LNCAP (cell line): ENCODE results near the gene ARHGAP31.

Experiments
- TF ChIP-seq, protein P1 (sequence below): fragments of 450-650 bp; IDR thresholded peaks from 2 replicates; pipeline ENCODE4 v1.5.1; 2017; ENCODE audit warnings: mild to moderate bottlenecking

ARHGAP31 gene

GRCh38 chr3:119298565-119298941, 4.4 kb downstream of the ARHGAP31 start:
- TF ChIP-seq, protein P1, sequence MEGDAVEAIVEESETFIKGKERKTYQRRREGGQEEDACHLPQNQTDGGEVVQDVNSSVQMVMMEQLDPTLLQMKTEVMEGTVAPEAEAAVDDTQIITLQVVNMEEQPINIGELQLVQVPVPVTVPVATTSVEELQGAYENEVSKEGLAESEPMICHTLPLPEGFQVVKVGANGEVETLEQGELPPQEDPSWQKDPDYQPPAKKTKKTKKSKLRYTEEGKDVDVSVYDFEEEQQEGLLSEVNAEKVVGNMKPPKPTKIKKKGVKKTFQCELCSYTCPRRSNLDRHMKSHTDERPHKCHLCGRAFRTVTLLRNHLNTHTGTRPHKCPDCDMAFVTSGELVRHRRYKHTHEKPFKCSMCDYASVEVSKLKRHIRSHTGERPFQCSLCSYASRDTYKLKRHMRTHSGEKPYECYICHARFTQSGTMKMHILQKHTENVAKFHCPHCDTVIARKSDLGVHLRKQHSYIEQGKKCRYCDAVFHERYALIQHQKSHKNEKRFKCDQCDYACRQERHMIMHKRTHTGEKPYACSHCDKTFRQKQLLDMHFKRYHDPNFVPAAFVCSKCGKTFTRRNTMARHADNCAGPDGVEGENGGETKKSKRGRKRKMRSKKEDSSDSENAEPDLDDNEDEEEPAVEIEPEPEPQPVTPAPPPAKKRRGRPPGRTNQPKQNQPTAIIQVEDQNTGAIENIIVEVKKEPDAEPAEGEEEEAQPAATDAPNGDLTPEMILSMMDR = no peak

DNA sequence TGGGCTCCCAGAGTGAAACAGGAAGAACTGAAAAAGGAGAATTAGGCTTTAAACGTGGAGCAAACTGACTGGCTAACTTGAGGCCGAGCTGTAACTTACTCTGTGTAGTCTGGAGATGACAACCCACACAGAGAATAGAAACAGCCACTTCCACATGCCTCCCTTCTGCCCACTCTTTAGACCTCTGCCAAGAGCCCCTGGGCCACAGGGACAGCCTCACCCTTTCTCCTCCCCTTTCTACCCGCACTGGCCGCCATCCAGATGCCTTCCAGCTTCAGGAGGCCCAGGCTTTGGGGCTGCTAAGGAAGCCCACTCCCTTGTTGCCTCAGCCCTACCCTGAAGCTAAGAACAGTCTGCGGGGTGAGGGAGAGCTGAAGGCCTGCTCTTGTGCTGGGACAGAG, 6.8 kb downstream of the ARHGAP31 start:
- TF ChIP-seq, protein P1 = no peak

DNA sequence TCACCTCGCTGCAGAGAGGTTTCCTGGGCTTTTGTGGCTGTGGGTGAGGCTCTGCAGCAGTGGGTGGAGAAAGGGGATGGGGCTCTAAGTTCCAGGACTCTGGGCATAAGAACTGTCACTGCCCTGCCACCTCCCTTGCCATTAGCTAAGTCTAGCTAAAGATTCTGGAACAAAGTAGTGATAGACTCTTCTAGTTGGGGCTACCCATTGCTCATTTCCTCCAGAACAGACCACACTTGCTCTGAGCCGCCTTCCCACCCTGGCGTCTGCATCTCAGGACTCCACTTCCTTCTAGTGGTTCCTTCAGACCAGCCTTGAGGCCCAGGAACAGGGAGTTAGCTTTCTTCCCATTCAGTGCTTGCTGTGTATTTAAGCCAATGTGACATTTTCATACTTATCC, 7.5 kb downstream of the ARHGAP31 start:
- TF ChIP-seq, protein P1 = no peak

- TF ChIP-seq, protein P1 = no peak
These were observed 8.7 kb downstream of the ARHGAP31 start for GRCh38 chr3:119302697-119303551.

DNA sequence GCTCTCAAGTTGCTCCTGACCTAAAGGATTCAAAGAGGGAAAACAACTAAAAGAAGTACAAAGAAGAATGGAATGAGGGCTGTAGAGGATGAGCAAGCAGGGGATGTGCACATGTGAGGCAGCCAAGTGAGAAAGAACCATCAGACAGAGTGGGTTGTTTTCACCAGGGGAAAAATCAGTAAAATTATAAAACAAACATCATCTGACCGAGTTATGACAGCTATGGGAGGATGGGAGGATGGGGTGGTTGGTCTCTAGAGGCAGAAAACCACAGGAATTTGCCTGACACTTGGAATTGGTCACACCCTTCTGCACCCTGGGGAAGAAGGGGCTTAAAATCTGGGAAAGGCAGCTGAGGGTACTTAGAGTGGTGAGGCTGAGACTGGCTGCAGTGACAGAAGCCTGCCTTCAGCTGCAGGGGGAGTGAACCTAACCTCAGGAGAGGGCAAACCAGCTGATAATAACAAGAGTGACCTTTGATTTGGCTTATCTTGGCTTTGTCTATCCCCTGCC, 10.1 kb downstream of the ARHGAP31 start:
- TF ChIP-seq, protein P1 = no peak

GRCh38 chr3:119305286-119305685, 11.1 kb downstream of the ARHGAP31 start:
- TF ChIP-seq, protein P1 = no peak

DNA sequence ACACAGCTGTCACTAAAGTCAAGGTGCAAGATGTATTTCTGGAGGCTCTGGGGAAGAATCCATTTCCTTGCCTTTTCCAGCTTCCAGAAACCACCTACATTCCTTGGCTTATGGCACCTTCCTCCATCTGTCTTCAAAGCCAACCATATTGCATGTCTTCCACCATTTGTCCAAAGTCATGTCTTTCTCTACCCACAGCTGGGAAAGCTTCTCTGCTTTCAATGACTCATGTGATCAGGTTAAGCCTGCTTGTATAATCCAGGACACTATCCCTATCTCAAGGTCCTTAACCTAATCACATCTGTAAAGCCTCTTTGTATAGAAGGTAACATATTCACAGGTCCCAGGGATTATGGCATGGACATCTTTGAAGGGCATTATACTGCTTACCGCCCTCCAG, 14.2 kb downstream of the ARHGAP31 start:
- TF ChIP-seq, protein P1 = no peak
